ENCODE data around the gene MYB.

Gene MYB

GRCh38 chr6:135202836-135203235 is 21.7 kb downstream of the MYB start:
- no peak for TF ChIP-seq CTCF (conservative IDR thresholded peaks at IDR 0.05)
- TF ChIP-seq ZFX (IDR thresholded peaks at IDR 0.05): no peak
- no peak overlapping the region for H3K27ac ChIP-seq

- TF ChIP-seq CTCF (conservative IDR thresholded peaks at IDR 0.05) (no peak), ZFX (IDR thresholded peaks at IDR 0.05) (no peak)
- H3K27ac ChIP-seq: no peak overlapping the region
These were observed 23.8 kb downstream of the MYB start for GRCh38 chr6:135204951-135205350.

GRCh38 chr6:135209803-135210202 is 28.7 kb downstream of the MYB start:
- no peak for TF ChIP-seq CTCF (conservative IDR thresholded peaks at IDR 0.05)
- no peak for TF ChIP-seq ZFX (IDR thresholded peaks at IDR 0.05)
- no peak overlapping the region for H3K27ac ChIP-seq

- TF ChIP-seq ZFX (IDR thresholded peaks at IDR 0.05) (no peak), CTCF (conservative IDR thresholded peaks at IDR 0.05) (no peak)
- no peak overlapping the region for H3K27ac ChIP-seq
These were observed 29.7 kb downstream of the MYB start for GRCh38 chr6:135210632-135211305.

- no peak overlapping the region for H3K27ac ChIP-seq
- TF ChIP-seq ZFX (IDR thresholded peaks at IDR 0.05): no peak
- TF ChIP-seq CTCF (conservative IDR thresholded peaks at IDR 0.05): no peak
These were observed 30.2 kb downstream of the MYB start for GRCh38 chr6:135211306-135211702.

- TF ChIP-seq ZFX (IDR thresholded peaks at IDR 0.05) (no peak), CTCF (conservative IDR thresholded peaks at IDR 0.05) (no peak)
- H3K27ac ChIP-seq: no peak overlapping the region
These were observed 31.1 kb downstream of the MYB start for GRCh38 chr6:135212020-135212806.

- no peak overlapping the region for H3K27ac ChIP-seq
- no peak for TF ChIP-seq CTCF (conservative IDR thresholded peaks at IDR 0.05)
- no peak for TF ChIP-seq ZFX (IDR thresholded peaks at IDR 0.05)
These were observed 31.8 kb downstream of the MYB start for GRCh38 chr6:135212935-135213334.
